ENCODE measurements around the gene KCP.

DNA sequence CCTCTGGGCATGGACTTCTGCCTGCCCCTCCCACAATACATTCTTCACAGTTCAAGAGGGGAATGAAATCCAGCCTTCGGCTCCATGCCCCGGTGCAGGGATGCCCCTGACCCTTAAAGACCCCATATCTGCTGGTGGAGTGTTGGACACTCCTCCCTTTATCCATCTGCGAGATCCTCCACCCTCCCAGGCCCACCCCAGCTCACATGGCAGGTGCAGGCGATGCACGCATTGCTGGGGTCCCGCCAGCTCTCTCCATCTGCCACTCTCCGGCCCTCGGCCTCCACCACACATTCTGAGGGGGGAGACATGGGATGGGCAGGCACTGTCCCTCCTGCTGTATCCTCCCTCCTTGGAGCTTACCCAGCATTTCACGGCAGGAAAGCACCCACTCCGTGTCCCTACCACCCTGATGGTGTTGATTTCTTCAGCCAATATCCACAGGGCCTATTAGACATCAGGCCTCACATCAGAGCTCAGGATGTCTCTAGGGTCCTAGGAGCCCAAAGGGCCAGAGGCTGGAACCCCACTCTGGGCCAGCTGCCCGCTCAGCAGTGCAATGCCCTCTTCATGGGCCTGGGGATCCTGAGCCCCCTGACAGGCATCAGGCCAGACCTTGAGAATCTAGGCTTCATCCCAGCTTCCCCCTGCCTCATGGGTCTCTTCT is 29.6 kb downstream of the KCP start:
- TF ChIP-seq, protein P1, sequence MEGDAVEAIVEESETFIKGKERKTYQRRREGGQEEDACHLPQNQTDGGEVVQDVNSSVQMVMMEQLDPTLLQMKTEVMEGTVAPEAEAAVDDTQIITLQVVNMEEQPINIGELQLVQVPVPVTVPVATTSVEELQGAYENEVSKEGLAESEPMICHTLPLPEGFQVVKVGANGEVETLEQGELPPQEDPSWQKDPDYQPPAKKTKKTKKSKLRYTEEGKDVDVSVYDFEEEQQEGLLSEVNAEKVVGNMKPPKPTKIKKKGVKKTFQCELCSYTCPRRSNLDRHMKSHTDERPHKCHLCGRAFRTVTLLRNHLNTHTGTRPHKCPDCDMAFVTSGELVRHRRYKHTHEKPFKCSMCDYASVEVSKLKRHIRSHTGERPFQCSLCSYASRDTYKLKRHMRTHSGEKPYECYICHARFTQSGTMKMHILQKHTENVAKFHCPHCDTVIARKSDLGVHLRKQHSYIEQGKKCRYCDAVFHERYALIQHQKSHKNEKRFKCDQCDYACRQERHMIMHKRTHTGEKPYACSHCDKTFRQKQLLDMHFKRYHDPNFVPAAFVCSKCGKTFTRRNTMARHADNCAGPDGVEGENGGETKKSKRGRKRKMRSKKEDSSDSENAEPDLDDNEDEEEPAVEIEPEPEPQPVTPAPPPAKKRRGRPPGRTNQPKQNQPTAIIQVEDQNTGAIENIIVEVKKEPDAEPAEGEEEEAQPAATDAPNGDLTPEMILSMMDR (conservative IDR thresholded peaks at IDR 0.05; ENCODE audit: low read depth in 2 of 2): no peak
- TF ChIP-seq CREB1 (CRISPR knock-in tag; IDR thresholded peaks at IDR 0.05; ENCODE audit: low read depth): no peak
- TF ChIP-seq EZH2 (IDR thresholded peaks at IDR 0.05; ENCODE audit: low read depth, unreplicated experiment): no peak
